ENCODE results near the gene UPK3B.
"Not testable (repeated sequence)": the region's sequence is repeated elsewhere in the genome, so short reads cannot be mapped to it uniquely, and the experiment has no call there.

Gene UPK3B

GRCh38 chr7:76513817-76514799 is 3.8 kb downstream of the UPK3B start:
- DNase-seq (ENCODE audit: low read depth): no peak

- DNase-seq (ENCODE audit: low read depth): no peak
These were observed 4.8 kb downstream of the UPK3B start for GRCh38 chr7:76514926-76515771.

- no peak for DNase-seq (ENCODE audit: low read depth)
These were observed 5.7 kb downstream of the UPK3B start for GRCh38 chr7:76515999-76516443.

GRCh38 chr7:76516932-76517331 is 6.6 kb downstream of the UPK3B start:
- not testable (repeated sequence) for DNase-seq (ENCODE audit: low read depth)

GRCh38 chr7:76526183-76526582 is 15.8 kb downstream of the UPK3B start:
- DNase-seq (ENCODE audit: low read depth): not testable (repeated sequence)

GRCh38 chr7:76531643-76532042 is 21.3 kb downstream of the UPK3B start:
- DNase-seq (ENCODE audit: low read depth): not testable (repeated sequence)

GRCh38 chr7:76543197-76543596 is 32.8 kb downstream of the UPK3B start, which contains the start of gene SPDYE16:
TSS of gene SPDYE16 (minus strand) at chr7:76543297. CDS start at chr7:76541459, 1,838 bp downstream.
- not testable (repeated sequence) for DNase-seq (ENCODE audit: low read depth)

- DNase-seq (ENCODE audit: low read depth): peak; percentile 88
These were observed 38.9 kb downstream of the UPK3B start for GRCh38 chr7:76549025-76549854.

GRCh38 chr7:76549855-76550248 is 39.5 kb downstream of the UPK3B start:
- not testable (repeated sequence) for DNase-seq (ENCODE audit: low read depth)

GRCh38 chr7:76551992-76552391 is 41.6 kb downstream of the UPK3B start:
- not testable (repeated sequence) for DNase-seq (ENCODE audit: low read depth)

GRCh38 chr7:76559685-76560084 is 49.3 kb downstream of the UPK3B start:
- DNase-seq (ENCODE audit: low read depth): not testable (repeated sequence)

GRCh38 chr7:76560157-76560556 is 49.8 kb downstream of the UPK3B start:
- DNase-seq (ENCODE audit: low read depth): not testable (repeated sequence)

GRCh38 chr7:76561342-76561741 is 51.0 kb downstream of the UPK3B start:
- not testable (repeated sequence) for DNase-seq (ENCODE audit: low read depth)

- DNase-seq (ENCODE audit: low read depth): not testable (repeated sequence)
These were observed 54.6 kb downstream of the UPK3B start for GRCh38 chr7:76565001-76565400.

Data from iris pigment epithelial cell (primary cell).